HTR-8/SVneo (cell line): ENCODE results near the gene UBXN2A.
A peak's percentile ranks its signal among the peaks of the same experiment; 100 is the strongest.
"Not testable (repeated sequence)": the region's sequence is repeated elsewhere in the genome, so short reads cannot be mapped to it uniquely, and the experiment has no call there.

Source experiments
- DNase-seq: peaks from one replicate; pipeline ENCODE4 v3.0.0; 2011; ENCODE audit warnings: low spot score, mixed read lengths; ENCODE audit not compliant: insufficient read length
- FAIRE-seq: peaks from 2 replicates; lab custom pipeline; 2011; peaks lifted over from hg19 to GRCh38; lab: Jason Lieb, UNC

UBXN2A gene

DNA sequence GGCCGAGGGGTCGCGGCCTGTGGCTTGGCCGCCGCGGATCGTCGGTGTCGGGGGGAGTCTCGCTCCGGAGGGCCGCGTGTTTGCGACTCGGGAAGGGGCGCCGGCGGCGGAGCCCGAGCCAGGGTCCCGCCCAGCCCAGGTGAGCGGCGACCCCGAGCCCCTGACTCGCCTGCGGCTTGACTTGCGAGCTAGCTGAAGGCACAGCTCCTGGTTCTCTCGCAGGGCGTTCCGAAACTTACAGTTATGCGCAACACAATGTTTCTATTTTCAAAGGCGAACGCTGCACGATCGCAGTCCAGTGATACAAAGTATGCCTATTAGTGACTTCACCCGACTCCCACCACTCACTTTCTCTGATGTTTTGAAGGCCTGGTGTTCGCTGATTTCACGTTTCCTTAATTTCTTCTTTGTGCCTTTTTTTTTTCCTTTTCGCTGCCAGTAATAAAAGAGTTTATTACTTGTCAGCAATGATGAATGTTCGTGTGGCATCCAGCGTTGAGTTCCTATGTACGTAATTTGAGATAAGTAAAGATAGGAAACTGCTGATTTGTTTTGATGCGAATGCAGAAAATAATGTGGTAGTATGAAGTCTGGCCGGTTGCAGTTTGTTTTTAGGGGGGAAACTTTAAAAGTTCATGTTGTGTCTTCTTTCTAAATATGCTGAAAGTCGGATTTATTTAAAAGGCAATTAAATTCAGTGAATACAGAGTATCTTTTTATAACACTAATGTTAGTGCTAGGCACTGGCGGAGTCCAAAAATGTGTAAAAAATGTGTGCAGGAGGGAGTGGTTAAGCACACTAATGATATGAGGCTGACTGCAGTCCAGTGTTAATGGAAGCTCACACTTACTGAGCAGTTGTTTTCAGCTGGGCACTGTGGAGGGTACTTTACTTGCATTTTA lies 706 bp downstream of the UBXN2A start:
- FAIRE-seq (no peak), DNase-seq (peak; percentile 47)

DNA sequence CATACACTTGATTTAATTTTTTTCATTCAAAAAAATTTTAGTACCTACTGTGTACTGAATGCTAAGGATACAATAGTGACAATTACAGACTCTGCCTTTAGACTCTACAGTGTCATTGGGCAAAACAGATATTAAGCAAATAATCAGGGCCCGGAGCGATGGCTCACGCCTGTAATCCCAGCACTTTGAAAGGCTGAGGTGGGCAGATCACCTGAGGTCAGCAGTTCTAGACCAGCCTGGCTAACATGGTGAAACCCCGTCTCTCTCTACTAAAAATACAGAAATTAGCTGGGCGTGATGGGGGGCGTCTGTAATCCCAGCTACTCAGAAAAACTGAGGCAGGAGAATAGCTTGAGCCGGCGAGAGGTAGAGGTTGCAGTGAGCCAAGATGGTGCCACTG lies 1.4 kb downstream of the UBXN2A start:
- no peak for DNase-seq
- no peak for FAIRE-seq

DNA sequence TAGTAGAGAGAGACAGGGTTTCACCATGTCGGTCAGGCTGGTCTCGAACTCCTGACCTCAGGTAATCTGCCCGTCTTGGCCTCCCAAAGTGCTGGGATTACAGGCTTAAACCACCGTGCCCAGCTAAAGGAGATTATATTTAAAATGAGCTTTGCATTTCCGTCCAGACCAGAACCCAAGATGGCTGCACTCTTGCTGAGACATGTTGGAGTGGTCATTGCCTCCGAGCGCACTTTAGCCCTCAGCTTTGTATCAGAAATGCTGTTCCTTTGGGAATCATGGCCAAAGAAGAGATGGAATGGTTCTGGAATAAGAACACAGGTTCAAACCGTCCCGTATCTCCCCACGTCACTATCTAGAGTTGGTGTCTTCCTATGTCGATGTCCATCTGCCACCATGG lies 3.4 kb downstream of the UBXN2A start:
- no peak for FAIRE-seq
- DNase-seq, result no peak

DNA sequence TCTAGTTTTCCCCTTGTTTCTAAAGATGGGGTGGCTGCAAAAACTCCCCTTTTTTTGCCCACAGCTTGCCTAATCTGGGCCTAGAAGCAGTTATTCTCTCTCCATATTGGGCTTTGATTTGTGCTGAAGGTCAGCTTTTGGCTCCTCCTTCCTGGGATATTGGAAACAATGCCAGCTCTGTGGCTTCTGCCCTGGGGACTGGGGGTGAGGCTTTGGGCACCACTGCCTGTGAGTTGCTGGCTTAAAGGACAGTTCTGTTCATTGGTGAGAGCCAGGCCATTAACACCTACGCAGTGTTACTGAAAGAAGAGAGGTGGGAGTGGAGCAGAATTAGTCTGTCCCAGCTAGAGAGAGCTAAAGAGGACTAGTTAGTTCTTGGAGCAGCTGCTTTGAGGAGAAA lies 4.3 kb downstream of the UBXN2A start:
- FAIRE-seq (no peak), DNase-seq (no peak)

DNA sequence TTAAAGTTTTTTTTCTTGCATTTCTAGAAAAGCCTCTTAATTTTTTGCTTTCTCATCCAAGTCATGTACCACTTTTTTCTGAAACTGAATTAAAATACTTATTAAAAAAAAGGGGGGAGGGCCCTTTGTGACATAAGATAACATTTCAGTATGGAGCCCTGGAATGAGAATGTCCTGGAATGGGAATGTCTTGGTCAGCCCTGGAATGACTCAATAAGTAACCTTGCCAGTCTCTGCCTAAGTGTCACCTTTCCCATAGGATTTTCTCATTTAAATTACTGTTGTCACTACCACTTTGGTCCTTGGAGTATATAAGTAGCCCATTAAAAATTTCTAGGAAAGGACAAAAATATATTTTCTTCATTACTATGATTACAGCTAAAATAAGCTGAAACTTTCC lies 4.7 kb downstream of the UBXN2A start:
- DNase-seq (no peak), FAIRE-seq (no peak)

DNA sequence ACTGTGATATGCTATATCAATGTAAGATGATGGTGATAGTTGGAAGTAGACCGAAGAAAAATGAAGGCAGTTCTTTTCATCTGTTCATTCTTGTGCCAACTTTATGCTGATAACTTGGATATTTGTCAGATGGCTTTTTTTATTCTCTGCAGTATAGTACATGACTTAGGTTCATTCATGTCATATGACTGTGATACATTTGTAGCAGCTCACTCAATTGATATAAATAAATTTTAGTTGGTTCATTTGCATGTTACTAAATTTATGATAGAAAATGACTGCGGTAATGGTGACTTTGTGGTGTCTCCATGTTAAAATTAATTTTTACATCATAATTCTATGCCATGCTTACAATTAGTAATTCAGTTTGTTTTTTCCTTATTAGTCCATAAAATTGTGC lies 7.1 kb downstream of the UBXN2A start:
- no peak for DNase-seq
- no peak for FAIRE-seq

DNA sequence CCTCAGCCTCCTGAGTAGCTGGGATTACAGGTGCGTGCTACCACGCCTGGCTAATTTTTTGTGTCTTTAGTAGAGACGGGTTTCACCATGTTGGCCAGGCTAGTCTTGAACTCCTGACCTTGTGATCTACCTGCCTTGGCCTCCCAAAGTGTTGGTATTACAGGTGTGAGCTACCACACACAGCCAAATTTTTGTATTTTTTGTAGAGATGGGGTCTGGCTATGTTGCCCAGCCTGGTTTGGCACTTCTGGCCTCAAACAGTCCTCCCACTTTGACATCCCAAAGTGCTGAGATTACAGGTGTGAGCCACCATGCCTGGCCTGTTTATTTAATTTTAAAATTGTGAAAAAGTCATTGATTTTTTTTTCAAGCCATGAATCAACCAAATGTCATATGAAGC lies 12.3 kb downstream of the UBXN2A start:
- not testable (repeated sequence) for DNase-seq, FAIRE-seq

DNA sequence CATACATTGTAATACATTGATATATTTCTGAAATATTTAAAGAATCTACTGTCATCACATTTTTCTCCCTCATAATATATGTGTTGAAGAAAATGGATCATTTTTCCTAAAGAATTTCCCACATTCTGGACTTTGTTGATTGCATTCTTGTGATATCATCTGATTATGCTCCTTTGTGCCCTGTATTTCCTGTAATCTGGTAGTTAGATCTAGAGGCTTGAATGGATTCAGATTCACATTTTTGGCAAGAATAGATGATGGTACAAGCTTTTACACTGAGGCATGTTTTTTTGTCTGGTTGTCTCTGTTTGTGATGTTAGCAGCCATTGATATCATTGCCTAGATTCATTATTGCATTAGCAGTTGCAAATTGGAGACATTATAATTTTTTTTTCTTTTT lies 13.4 kb downstream of the UBXN2A start:
- no peak for FAIRE-seq
- no peak for DNase-seq

DNA sequence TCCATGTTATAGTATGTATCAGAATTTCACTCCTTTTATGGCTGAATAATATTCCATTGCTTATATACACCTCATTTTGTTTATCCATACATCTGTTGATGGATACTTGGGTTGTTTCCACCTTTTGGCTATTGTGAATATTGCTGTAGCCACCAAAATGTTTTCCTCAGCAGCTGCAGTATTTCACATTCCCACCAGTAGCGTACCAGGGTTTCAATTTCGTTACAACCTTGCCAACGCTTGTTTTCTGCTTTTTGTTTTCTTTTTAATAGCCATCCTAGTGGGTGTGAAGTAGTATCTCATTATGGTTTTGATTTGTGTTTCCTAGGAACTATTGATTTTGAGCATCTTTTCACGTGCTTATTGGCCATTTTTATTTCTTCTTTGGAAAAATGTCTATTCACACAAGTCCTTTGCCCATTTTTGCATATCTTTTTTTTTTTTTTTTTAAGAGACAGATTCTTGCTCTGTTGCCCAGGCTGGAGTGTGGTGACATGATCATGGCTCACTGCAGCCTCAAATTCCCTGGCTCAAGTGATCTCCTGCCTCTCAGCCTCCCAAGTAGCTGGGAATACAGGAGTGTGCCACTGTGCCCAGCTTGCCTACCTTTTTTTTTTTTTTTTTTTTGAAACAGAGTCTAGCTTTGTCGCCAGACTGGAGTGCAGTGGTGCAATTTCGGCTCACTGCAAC lies 14.2 kb downstream of the UBXN2A start:
- FAIRE-seq (peak; percentile 13), DNase-seq (no peak)

DNA sequence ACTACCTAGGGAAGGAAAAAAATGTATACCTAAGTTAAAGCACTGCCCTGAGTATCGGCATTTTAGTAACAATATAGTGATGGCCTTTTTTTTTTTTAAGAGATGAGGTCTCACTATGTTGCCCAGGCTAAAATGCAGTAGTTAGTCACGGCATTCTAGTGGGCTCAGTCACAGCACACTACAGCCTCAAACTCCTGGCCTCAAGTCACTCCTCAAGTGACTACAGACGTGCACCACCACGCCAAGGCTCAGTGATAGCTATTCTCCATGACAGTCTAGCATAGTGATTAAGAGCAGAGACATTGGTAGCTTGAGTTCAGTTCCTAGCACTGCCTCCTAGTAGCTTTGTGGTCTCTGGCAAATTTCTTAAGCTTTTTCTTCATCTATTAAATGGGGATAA lies 27.6 kb downstream of the UBXN2A start:
- FAIRE-seq (no peak), DNase-seq (no peak)

DNA sequence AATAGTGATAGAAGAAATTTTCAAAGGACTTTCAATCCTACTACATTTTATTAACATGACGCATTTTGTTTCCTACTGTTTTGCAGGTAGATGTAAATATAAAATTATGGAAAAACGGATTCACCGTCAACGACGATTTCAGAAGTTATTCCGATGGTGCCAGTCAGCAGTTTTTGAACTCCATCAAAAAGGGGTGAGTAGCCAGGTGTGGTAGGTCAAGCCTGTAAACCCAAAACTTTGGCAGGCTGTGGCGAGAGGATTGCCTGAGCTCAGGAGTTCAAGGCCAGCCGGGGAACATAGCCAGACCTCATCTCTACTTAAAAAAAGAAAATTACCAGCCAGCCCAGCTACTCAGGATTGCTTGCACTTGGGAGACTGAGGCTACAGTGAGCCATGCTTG lies 36.6 kb downstream of the UBXN2A start:
- FAIRE-seq (no peak), DNase-seq (no peak)

DNA sequence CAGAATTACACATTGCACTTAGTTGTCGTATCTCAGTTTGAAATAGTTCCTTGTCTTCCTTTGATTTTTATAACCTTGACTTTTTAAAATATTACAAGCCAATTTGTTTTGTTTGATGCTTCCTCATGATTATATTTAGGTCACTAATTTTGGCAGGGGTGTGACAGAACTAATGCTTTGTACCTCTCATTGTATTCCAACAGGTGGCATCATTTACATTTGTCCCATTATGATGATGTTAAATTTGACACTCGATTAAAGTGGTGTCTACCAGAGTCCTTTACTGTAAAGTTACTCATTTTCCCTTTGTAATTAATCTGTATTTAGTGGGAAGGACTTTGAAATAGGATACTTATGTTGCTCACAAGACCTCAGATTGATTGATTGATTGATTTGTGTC lies 48.1 kb downstream of the UBXN2A start:
- FAIRE-seq, result peak; percentile 38
- peak; percentile 43 for DNase-seq

DNA sequence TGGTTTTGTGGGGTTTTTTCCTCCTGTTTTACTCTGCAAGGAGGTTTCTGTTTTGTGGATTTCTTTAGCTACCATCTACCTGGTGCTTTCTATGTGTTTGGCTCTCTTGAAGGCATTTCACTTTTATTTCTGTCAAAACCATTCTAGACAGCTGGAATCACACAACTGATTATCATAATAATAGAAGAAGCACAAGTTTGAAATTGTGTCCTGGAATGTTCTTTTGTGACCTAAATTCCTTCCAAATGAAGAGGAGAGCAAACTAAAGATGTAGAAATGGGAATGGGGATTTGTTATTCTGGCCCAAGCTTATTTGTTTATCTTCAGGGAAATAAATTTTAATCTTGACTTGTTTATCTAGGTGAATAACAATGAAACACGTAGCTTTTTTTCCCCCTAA lies 52.7 kb downstream of the UBXN2A start:
- FAIRE-seq (no peak), DNase-seq (no peak)

DNA sequence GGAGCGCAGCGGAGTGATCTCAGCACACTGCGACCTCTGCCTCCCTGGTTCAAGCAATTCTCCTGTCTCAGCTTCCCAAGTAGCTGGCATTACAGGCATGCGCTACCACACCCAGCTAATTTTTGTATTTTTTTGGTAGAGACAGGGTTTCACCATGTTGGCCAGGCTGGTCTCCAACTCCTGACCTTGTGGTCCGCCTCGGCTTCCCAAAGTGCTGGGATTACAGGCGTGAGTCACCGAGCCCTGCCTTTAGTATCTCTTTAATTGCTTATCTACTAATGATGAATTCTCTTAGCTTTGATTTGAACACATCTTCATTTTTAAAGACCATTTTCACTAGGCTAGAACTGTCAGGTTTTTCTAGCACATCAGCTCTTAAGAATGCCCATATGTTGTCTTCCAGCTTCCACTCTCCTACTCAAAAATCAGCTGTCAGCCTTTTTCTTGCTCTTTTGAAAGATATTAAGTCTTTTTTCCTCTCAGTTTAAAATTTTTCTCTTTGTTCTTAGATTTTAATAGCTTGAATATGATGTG lies 53.5 kb downstream of the UBXN2A start:
- FAIRE-seq, result no peak
- DNase-seq, result no peak

DNA sequence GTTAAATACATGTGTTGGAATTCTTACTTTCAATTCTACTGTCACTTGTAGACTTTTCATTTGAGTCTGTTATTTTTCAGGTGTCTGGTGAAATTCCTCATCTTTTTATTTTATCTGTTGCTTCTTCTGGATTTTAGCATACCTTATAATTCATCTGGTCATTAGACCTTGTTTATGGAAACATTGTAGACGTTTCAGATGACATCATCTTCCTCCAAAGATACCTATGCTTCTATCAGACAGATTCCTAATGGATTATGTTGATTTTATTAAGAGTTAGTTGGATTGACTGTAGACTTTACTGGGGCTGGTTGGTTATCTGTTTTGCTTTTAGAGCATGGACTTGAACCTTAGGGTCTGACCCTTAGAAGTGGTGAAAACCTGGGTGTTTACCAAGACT lies 54.3 kb downstream of the UBXN2A start:
- DNase-seq (no peak), FAIRE-seq (no peak)

DNA sequence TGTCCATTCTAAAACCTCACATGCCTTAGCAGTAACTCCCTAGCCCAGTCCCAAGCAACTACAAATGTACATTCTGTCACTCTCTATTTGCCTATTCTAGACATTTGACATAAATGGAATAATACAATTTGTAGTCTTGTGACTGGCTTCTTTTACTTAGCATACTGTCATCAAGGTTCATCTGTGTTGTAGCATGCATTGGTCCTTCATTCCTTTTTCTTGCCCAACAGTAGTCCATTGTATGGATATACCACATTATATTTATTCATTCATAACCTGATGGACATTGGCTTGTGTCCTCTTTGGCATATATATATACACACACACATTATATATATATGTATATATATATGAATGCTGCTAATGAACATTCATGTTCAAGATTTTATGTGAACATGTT lies 67.4 kb downstream of the UBXN2A start:
- FAIRE-seq (no peak), DNase-seq (no peak)

DNA sequence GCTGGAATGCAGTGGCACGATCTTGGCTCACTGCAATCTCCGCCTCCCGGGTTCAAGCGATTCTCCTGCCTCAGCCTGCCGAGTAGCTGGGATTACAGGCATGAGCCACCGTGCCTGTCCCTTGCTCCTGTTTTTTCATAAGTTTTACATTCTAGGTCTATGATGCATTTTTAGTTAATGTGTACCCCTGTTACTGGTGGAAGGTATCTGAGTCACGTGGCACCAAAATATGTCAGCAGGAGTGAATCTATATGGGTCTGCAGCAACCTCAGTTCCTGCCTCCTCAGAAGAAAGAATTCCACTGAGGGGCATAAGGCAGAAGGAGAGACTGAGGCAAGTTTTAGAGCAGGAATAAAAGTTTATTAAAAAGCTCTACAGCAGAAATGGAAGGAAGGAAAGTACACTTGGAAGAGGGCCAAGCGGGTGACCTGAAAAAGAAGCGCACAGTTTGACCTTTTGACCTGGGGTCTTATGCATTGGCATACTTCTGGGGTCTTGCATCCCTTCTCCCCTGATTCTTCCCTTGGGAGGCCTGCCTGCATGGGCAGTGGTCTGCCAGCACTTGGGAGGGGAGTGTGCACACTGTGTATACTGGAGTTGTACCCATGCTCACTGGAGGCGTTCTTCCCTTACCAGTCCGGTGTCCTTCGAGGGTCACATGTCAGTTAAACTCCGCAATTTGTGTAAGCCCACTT lies 68.6 kb downstream of the UBXN2A start:
- FAIRE-seq, result no peak
- DNase-seq, result no peak

DNA sequence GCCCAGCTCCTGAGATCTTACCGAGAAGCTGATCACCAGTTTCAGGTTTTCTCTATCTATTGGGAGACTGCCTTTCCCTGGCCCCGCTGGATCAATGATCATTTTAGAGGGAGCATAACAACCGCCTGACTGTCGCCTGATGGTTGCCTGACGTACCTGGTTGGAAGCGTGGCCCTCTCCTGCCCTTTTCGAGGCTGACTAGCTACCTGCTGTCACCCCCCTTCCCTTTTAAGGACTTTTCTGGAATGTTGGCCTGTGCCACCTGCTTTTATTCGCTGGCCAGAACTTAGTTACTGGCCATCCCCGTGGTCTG lies 69.1 kb downstream of the UBXN2A start:
- DNase-seq (no peak), FAIRE-seq (no peak)

DNA sequence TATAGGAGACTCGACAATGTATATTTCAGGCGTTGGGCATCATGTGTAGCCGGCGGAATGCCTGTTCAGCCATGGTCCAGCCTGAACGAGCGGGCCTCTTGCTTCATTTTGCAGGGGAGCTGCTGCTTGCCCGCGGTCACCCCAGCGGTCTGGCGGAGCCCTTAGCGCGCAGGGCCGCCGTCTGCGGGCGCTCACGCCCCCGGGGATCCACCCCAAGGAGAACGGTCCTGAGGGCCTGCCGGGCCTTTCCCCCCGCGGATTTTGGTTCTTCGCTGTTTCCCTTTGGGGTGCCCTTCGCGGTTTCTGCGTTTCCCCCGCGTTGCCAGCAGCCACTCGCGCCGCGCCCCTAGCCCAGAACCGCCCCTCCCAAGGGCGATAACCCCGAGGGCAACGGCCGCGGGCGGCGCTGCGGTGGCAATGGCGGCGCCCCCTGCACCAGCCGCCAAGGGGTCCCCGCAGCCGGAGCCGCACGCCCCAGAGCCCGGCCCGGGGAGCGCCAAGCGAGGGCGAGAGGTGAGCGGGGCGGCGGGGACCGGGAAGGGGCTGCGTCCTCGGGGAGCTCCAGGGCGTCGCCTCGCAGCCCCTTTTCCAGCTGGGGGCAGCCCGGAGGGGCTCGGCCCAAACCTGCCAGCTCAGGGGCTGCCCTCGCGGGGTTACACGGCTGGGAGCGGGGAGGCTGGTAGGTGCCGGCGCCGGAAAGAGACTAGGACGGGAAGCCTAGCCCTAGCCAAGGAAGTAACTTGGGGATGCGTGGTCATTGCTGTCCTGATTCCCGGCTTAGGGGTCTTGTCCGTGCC lies 69.6 kb downstream of the UBXN2A start, which contains the start of gene MFSD2B:
MFSD2B (plus strand) TSS at position 406 of the 797 bp plus-strand sequence; CDS start at position 418, 12 bp downstream.
- FAIRE-seq (no peak), DNase-seq (no peak)
